Right kidney (tissue), 1 donor: ENCODE data around the gene WDR83.
"Not testable (repeated sequence)": the region's sequence is repeated elsewhere in the genome, so short reads cannot be mapped to it uniquely, and the experiment has no call there.

Experiments
- DNase-seq: peaks from one replicate; pipeline ENCODE4 v3.0.0-alpha.2; 2016

WDR83 gene

GRCh38 chr19:12681074-12681987 lies 14.7 kb downstream of the WDR83 start, which contains the start of gene DHPS:
DHPS (minus strand) TSS chr19:12681880; CDS start chr19:12681766, 114 bp downstream.
- peak; percentile 92 for DNase-seq

GRCh38 chr19:12685831-12686230 lies 19.2 kb downstream of the WDR83 start:
- DNase-seq = no peak

- DNase-seq = no peak
Measured at GRCh38 chr19:12687496-12688196, 21.0 kb downstream of the WDR83 start, which contains the start of gene GNG14. GNG14 (plus strand) TSS chr19:12687998; CDS start chr19:12688049, 51 bp downstream.

- DNase-seq = no peak
Measured at GRCh38 chr19:12689012-12689411, 22.4 kb downstream of the WDR83 start.

- DNase-seq = no peak
Measured at GRCh38 chr19:12689581-12690216, 23.1 kb downstream of the WDR83 start.

GRCh38 chr19:12692960-12693359 lies 26.4 kb downstream of the WDR83 start:
- no peak for DNase-seq

GRCh38 chr19:12694641-12695040 lies 28.0 kb downstream of the WDR83 start:
- no peak for DNase-seq

GRCh38 chr19:12695096-12695495 lies 28.5 kb downstream of the WDR83 start:
- DNase-seq = no peak

- DNase-seq = no peak
Measured at GRCh38 chr19:12695514-12695913, 28.9 kb downstream of the WDR83 start.

GRCh38 chr19:12695997-12696365 lies 29.4 kb downstream of the WDR83 start:
- DNase-seq = no peak

GRCh38 chr19:12696366-12697335 lies 30.0 kb downstream of the WDR83 start, which contains the start of gene FBXW9:
FBXW9 (minus strand) TSS chr19:12696631; CDS start chr19:12696581, 50 bp downstream.
- DNase-seq = peak; percentile 85

- not testable (repeated sequence) for DNase-seq
Measured at GRCh38 chr19:12697425-12697824, 30.8 kb downstream of the WDR83 start.

GRCh38 chr19:12698138-12698537 lies 31.5 kb downstream of the WDR83 start:
- no peak for DNase-seq

- DNase-seq = no peak
Measured at GRCh38 chr19:12701596-12702282, 35.1 kb downstream of the WDR83 start.

- DNase-seq = no peak
Measured at GRCh38 chr19:12703046-12703445, 36.4 kb downstream of the WDR83 start.

- DNase-seq = no peak
Measured at GRCh38 chr19:12705169-12705568, 38.6 kb downstream of the WDR83 start.

- no peak for DNase-seq
Measured at GRCh38 chr19:12705654-12706331, 39.2 kb downstream of the WDR83 start.

- DNase-seq = no peak
Measured at GRCh38 chr19:12706332-12706718, 39.7 kb downstream of the WDR83 start.

GRCh38 chr19:12708641-12709040 lies 42.0 kb downstream of the WDR83 start:
- no peak for DNase-seq

GRCh38 chr19:12711187-12711586 lies 44.6 kb downstream of the WDR83 start:
- no peak for DNase-seq
